ENCODE measurements around the gene ASIC3. TPM values are rescaled to one million over a fixed set of nuclear protein-coding genes. Genes with fewer than 3 reads are reported as not detected.
A peak's percentile ranks its signal among the peaks of the same experiment; 100 is the strongest.

The ASIC3 gene
- total RNA-seq, 3 donors from 2014 or later = 1.2 to 6.5 (median 3.4) TPM

DNA sequence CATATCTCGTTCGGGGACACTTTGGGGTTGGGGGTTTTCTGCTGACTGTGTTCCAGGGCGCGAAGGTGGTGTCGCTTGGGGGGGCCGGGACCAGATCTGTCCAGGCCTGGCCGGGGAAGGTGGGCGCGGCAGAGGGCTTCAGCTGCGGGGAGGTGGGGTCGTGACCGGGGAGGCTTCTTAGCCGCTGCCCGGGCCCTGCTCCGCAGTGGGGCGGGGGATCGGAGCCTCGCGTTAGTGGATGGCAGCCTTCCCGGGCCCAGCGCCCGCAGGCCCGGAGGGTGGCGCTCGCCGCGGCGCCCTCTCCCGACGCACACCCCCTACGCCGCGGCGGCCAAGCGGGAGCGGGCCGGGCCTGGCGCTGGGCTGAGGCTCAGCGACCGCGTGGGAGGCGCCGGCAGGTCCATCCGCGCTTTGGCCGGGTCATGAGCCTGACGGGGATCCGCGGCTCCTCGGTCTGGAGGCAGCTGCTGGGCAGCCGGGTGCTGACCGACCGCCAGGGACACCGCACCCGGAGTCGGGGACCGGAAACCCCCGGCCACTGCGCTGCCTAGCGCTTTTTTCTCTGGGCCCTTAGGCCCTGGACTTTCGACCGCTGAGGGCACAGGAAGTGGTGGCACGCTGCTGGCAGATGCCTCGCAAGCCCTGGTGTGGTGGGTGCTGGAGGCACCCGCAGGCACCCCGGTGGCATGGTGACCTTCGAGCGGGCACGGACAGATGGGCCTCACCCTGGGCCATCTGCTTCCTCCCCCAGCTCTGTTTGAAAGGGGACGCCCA, 39.1 kb downstream of the ASIC3 start:
- Histone ChIP-seq H3K4me3 (peak overlapping the region; percentile 32), H3K36me3 (ENCODE audit: low read depth) (no peaks in the 10 kb centered on the region), H3K4me1 (ENCODE audit: low read depth) (peaks cover 29% of the 10 kb centered on the region), H3K9me3 (no peaks in the 10 kb centered on the region)
- TF ChIP-seq, protein P1, sequence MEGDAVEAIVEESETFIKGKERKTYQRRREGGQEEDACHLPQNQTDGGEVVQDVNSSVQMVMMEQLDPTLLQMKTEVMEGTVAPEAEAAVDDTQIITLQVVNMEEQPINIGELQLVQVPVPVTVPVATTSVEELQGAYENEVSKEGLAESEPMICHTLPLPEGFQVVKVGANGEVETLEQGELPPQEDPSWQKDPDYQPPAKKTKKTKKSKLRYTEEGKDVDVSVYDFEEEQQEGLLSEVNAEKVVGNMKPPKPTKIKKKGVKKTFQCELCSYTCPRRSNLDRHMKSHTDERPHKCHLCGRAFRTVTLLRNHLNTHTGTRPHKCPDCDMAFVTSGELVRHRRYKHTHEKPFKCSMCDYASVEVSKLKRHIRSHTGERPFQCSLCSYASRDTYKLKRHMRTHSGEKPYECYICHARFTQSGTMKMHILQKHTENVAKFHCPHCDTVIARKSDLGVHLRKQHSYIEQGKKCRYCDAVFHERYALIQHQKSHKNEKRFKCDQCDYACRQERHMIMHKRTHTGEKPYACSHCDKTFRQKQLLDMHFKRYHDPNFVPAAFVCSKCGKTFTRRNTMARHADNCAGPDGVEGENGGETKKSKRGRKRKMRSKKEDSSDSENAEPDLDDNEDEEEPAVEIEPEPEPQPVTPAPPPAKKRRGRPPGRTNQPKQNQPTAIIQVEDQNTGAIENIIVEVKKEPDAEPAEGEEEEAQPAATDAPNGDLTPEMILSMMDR (IDR thresholded peaks at IDR 0.05) = peak; percentile 24
- intact Hi-C loops (cut with DNase I, micrococcal nuclease) = no loop called here
- DNase-seq = peak; percentile 62 to 81 (median 79)
- peak; percentile 64 for ATAC-seq

GRCh38 chr7:151088019-151088855, 39.9 kb downstream of the ASIC3 start:
- intact Hi-C loops (cut with DNase I, micrococcal nuclease) = no loop called here
- H3K4me3 ChIP-seq = no peak overlapping the region
- ATAC-seq (no peak), DNase-seq (peak in 1 of 3 donors; percentile 41)
- no peaks in the 10 kb centered on the region for H3K9me3 ChIP-seq
- TF ChIP-seq, protein P1 (IDR thresholded peaks at IDR 0.05) = no peak
- peaks cover 27% of the 10 kb centered on the region for H3K4me1 ChIP-seq (ENCODE audit: low read depth)
- H3K36me3 ChIP-seq (ENCODE audit: low read depth) = no peaks in the 10 kb centered on the region

DNA sequence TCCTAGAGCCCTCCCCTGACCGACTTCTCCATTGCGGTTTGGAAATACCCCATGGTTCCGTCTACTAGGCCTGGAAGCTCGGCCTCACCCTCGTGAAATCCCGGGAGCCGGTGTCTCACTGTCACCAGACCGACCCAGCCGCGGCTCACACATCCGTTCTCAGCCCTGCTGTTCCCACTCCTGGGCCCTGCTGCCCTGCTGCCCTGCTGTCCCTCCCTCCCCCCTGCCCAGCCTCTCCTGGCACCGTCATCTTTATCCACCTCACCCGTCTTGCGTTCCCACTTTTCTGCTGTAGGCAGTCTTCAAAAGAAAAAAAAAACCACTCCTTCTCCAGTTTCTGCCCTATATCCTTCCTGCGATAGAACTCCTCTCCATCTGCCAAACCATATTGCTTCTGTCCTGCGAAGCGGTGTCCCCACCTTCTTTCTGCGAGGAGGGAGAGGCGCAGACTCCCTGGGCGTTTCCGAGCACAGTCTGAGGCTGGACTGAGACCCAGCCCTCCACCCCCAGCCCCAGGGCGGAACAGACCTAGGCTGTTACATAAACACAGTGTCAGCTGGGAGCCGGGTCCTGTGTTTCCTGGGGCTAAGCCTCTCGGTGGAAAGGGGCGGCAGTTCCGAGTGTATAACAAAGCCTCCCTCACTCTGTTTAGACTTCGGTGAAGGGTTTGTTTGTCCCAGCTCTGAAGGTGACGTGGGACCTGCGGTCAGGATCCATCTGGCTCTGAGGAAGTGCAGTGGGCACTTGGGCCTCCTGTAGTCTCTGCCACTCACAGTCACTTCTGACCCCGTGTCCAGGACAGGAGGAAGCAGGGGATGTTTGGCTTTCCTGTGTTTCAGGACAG, 40.7 kb downstream of the ASIC3 start:
- H3K4me1 ChIP-seq (ENCODE audit: low read depth) = peaks cover 27% of the 10 kb centered on the region
- intact Hi-C loops (cut with DNase I, micrococcal nuclease) = no loop called here

DNA sequence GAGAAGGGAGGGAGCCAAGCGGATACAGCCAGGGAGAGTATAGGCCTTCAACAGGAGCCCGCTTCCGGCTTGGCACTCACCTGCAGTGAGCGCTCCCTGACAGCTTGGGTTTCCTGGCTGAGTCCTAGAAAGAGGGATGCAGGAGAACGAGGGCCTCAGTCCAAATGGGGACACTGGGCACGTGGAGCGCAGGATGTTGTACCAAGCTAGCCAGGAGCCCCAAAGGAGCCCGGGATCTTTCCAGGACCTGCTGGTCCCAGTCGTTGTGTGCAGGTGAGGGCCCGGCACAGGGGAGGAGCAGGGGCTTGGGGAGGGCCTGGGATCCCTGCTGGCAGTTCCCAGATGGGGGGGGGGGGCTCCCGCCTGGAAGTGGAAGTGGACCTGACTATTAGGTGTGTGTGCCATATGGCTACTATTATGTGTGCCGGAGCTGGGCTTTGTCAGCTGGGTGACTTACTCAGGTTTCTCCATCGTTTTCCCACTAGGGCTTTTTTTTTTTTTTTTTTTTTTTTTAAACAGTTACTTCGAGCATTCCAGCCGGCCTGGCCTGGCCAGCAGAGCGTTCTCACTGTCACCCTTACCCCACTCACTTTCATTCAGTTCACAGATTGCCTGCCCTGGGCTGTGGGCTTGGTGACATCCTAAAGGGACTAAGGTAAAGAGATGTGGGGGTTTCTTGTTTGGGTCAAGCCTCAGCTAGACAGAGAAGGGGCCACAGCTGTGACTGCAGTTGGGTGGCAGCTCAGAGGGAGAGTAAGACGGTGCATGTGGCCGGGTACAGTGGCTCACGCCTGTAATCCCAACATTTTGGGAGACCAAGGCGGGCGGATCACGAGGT, 41.8 kb downstream of the ASIC3 start:
- H3K4me1 ChIP-seq (ENCODE audit: low read depth) = peaks cover 27% of the 10 kb centered on the region
- intact Hi-C loops (cut with DNase I, micrococcal nuclease) = no loop called here
- ATAC-seq = no peak

More for the DNA sequence above, 40.7 kb downstream of the ASIC3 start:
- H3K4me3 ChIP-seq = no peak overlapping the region
- peak; percentile 56 to 84 (median 58) for DNase-seq
- peak; percentile 1 for ATAC-seq
- H3K9me3 ChIP-seq = no peaks in the 10 kb centered on the region
- TF ChIP-seq, protein P1 (IDR thresholded peaks at IDR 0.05) = no peak
- no peaks in the 10 kb centered on the region for H3K36me3 ChIP-seq (ENCODE audit: low read depth)

More for the DNA sequence above, 41.8 kb downstream of the ASIC3 start:
- DNase-seq = peak in 2 of 3 donors; percentile 37 to 49
- no peaks in the 10 kb centered on the region for H3K9me3 ChIP-seq
- TF ChIP-seq, protein P1 (IDR thresholded peaks at IDR 0.05) = no peak
- no peaks in the 10 kb centered on the region for H3K36me3 ChIP-seq (ENCODE audit: low read depth)
- H3K4me3 ChIP-seq = no peak overlapping the region

Measured in mucosa of descending colon (tissue), 3 donors.